Lung (tissue), 16 donors: ENCODE results near the gene CARD9. TPM values are rescaled to one million over a fixed set of nuclear protein-coding genes. Genes with fewer than 3 reads are reported as not detected.

ENCODE experiments used
- ATAC-seq: fragments of 200-7000 bp; cut with Tn5 transposase; one replicate; pipeline ENCODE4 v1.9.1; 2020; ENCODE audit warnings: moderate number of reproducible peaks; ENCODE audit not compliant: insufficient read depth, low FRiP score
- DNase-seq, 3 donors: peaks; one replicate each; pipeline ENCODE4 v3.0.0-alpha.2; 2013 to 2017
- H3K27ac ChIP-seq, 2 donors: one replicate each; pipeline ENCODE4 v1.5.1; 2013; ENCODE audit warnings: mild to moderate bottlenecking in 2 of 2, moderate library complexity in 2 of 2, control low read depth in 1 of 2, inconsistent platforms in 1 of 2, low read depth in 1 of 2, low read length in 1 of 2
- H3K27me3 ChIP-seq, 3 donors: one replicate each; pipeline ENCODE4 v1.5.1; 2013; ENCODE audit warnings: low read length in 2 of 3; ENCODE audit not compliant: control insufficient read depth in 3 of 3, insufficient read depth in 3 of 3
- H3K36me3 ChIP-seq, 4 donors: one replicate each; pipeline ENCODE4 v1.5.1; 2013; ENCODE audit warnings: low read length in 4 of 4, mild to moderate bottlenecking in 1 of 4, moderate library complexity in 1 of 4; ENCODE audit not compliant: control insufficient read depth in 4 of 4, insufficient read depth in 4 of 4
- H3K4me1 ChIP-seq, 5 donors: one replicate each; pipeline ENCODE4 v1.5.1; 2013; ENCODE audit warnings: low read length in 5 of 5, mild to moderate bottlenecking in 2 of 5, moderate library complexity in 1 of 5; ENCODE audit not compliant: control insufficient read depth in 5 of 5, insufficient read depth in 5 of 5
- H3K4me3 ChIP-seq: one replicate; pipeline ENCODE4 v1.5.1; 2013; ENCODE audit warnings: mild to moderate bottlenecking, control low read depth, moderate library complexity
- H3K9ac ChIP-seq, 2 donors: one replicate each; pipeline ENCODE4 v1.5.1; 2013; ENCODE audit warnings: low read length in 2 of 2, control low read depth in 1 of 2; ENCODE audit not compliant: insufficient read depth in 1 of 2
- H3K9me3 ChIP-seq, 4 donors: one replicate each; pipeline ENCODE4 v1.5.1; 2013; ENCODE audit warnings: low read length in 3 of 4, mild to moderate bottlenecking in 1 of 4, moderate library complexity in 1 of 4; ENCODE audit not compliant: control insufficient read depth in 4 of 4, insufficient read depth in 3 of 4
- WGBS, 2 donors: extraction: QIAGEN DNeasy Blood & Tissue Kit; methylation state at CpG; one replicate each; pipeline ENCODE4 v1.1.7; 2013; 5-methylcytosine and 5-hydroxymethylcytosine counted together
- long read RNA-seq, 5 donors: transcript quantifications; one replicate each; lab custom pipeline, GENCODE V29; 2026
- polyA plus RNA-seq, 2 donors: library from polyadenylated mRNA; stranded (reverse); fragments of 200-250 nt; gene quantifications; one replicate each; pipeline ENCODE4 v1.2.1, GENCODE V29; 2013
- total RNA-seq, 2 donors: library from RNA; depleted of rRNA in 1 of 2; stranded (reverse); fragments of >200 nt in 1 of 2; gene quantifications; one replicate each; pipeline ENCODE4 v1.2.1, GENCODE V29; 2014 to 2021
- TF ChIP-seq, protein P1 (sequence below): IDR thresholded peaks from 2 replicates; pipeline ENCODE4 v1.5.1; 2012; ENCODE audit warnings: mild to moderate bottlenecking; ENCODE audit errors: control extremely low read depth, extremely low read depth
- donor health status: control.
- donor health status: control.
- donor health status: Bipolar disorder and iron deficiency.
- donor health status: healthy.
- donor health status: DM: yes; HTN: yes; CAD: no.

Gene CARD9
- total RNA-seq (10 to 100 TPM in 1 of 2 donors, 1 to 10 TPM in 1; 3.8 to 15.2 TPM), polyA plus RNA-seq (10 to 100 TPM in 1 of 2 donors, 1 to 10 TPM in 1; 7.9 to 16.0 TPM)
- long read RNA-seq, donor 1, result 0 reads
- long read RNA-seq, donor 2, result 0 reads
- long read RNA-seq, donor 3, result 0 reads
- long read RNA-seq, donor 4, result 0 reads
- long read RNA-seq, donor 5, result 0 reads

- Histone ChIP-seq H3K9me3 (no peaks in the 10 kb centered on the region), H3K4me1 (peaks cover 0 to 19% (median 6%) of the 10 kb centered on the region in 5 donors), H3K4me3 (no peak within 1 kb of the TSS), H3K9ac (no peak within 1 kb of the TSS), H3K27ac (peak within 1 kb of the TSS in 1 of 2 donors; percentile 52), H3K36me3 (peaks cover 0 to 6% (median 1%) of the 10 kb centered on the region in 4 donors), H3K27me3 (no peaks in the 10 kb centered on the region)
- ATAC-seq (peak; percentile 53), DNase-seq (no peak)
- TF ChIP-seq, protein P1, sequence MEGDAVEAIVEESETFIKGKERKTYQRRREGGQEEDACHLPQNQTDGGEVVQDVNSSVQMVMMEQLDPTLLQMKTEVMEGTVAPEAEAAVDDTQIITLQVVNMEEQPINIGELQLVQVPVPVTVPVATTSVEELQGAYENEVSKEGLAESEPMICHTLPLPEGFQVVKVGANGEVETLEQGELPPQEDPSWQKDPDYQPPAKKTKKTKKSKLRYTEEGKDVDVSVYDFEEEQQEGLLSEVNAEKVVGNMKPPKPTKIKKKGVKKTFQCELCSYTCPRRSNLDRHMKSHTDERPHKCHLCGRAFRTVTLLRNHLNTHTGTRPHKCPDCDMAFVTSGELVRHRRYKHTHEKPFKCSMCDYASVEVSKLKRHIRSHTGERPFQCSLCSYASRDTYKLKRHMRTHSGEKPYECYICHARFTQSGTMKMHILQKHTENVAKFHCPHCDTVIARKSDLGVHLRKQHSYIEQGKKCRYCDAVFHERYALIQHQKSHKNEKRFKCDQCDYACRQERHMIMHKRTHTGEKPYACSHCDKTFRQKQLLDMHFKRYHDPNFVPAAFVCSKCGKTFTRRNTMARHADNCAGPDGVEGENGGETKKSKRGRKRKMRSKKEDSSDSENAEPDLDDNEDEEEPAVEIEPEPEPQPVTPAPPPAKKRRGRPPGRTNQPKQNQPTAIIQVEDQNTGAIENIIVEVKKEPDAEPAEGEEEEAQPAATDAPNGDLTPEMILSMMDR, result no peak
- WGBS, 2 donors, result 42 to 65% methylated on average over 24 to 27 of the region's 27 CpGs
Observed at GRCh38 chr9:136373300-136374182, at the start of gene CARD9. CARD9 (minus strand) TSS chr9:136373669; CDS start chr9:136372078, 1,591 bp downstream.

GRCh38 chr9:136422876-136423275 is 49.4 kb upstream of the CARD9 start:
- 97 to 99% methylated on average over 26 of the region's 26 CpGs for WGBS, 2 donors
- DNase-seq (no peak), ATAC-seq (no peak)
- TF ChIP-seq, protein P1, result no peak
- Histone ChIP-seq H3K4me3 (no peak overlapping the region), H3K9ac (no peak overlapping the region), H3K9me3 (no peaks in the 10 kb centered on the region), H3K4me1 (no peaks in the 10 kb centered on the region), H3K27me3 (no peaks in the 10 kb centered on the region), H3K36me3 (peaks cover 22 to 52% (median 27%) of the 10 kb centered on the region in 4 donors), H3K27ac (no peak overlapping the region)

GRCh38 chr9:136421791-136422190 is 48.3 kb upstream of the CARD9 start:
- TF ChIP-seq, protein P1, result no peak
- Histone ChIP-seq H3K27me3 (no peaks in the 10 kb centered on the region), H3K36me3 (peaks cover 25 to 61% (median 34%) of the 10 kb centered on the region in 4 donors), H3K4me3 (no peak overlapping the region), H3K27ac (no peak overlapping the region), H3K4me1 (no peaks in the 10 kb centered on the region), H3K9me3 (no peaks in the 10 kb centered on the region), H3K9ac (no peak overlapping the region)
- WGBS, 2 donors, result 93 to 96% methylated on average over 21 of the region's 21 CpGs
- no peak for ATAC-seq
- no peak for DNase-seq
